Brain microvascular endothelial cell (primary cell): ENCODE data around the gene BTBD2.

Experiments
- DNase-seq: peaks from one replicate; pipeline ENCODE4 v3.0.0-alpha.2; 2020
- H3K27ac ChIP-seq: fragments of 250-450 bp; sonication (Bioruptor Pico); 2 replicates; pipeline ENCODE4 v1.5.1; 2020; ENCODE audit warnings: mild to moderate bottlenecking, moderate library complexity
- H3K27me3 ChIP-seq: fragments of 250-450 bp; sonication (Bioruptor Pico); replicated peaks from 2 replicates; pipeline ENCODE4 v1.5.1; 2020; ENCODE audit warnings: mild to moderate bottlenecking
- H3K36me3 ChIP-seq: fragments of 250-450 bp; sonication (Bioruptor Pico); replicated peaks from 2 replicates; pipeline ENCODE4 v1.5.1; 2020; ENCODE audit warnings: mild to moderate bottlenecking
- H3K4me3 ChIP-seq: 2 replicates; pipeline ENCODE4 v1.5.1; 2011; ENCODE audit warnings: low read depth, mild to moderate bottlenecking, control low read depth, low read length, moderate library complexity
- CTCF ChIP-seq: IDR thresholded peaks from 2 replicates; pipeline ENCODE4 v1.5.1; 2011; ENCODE audit warnings: low read depth, mild to moderate bottlenecking, moderate library complexity, low read length, control low read depth, inconsistent platforms; ENCODE audit errors: missing control alignments
- in situ Hi-C: cut with HindIII; loops from 2 replicates; pipeline ENCODE4 v1.10.0; 2017; ENCODE audit warnings: low sequenced_read_pairs, low pct_ligation_motif_present

BTBD2 gene

GRCh38 chr19:2040647-2041432, 25.3 kb upstream of the BTBD2 start:
- Histone ChIP-seq H3K27ac (no peak overlapping the region), H3K36me3 (peaks cover 59% of the 10 kb centered on the region), H3K27me3 (no peaks in the 10 kb centered on the region), H3K4me3 (no peak overlapping the region)
- no peak for DNase-seq
- TF ChIP-seq CTCF = no peak
- in situ Hi-C loops = no loop called here

GRCh38 chr19:2039959-2040646, 24.6 kb upstream of the BTBD2 start:
- in situ Hi-C loops = no loop called here
- no peak for DNase-seq
- Histone ChIP-seq H3K4me3 (no peak overlapping the region), H3K36me3 (peaks cover 52% of the 10 kb centered on the region), H3K27ac (no peak overlapping the region), H3K27me3 (no peaks in the 10 kb centered on the region)
- no peak for TF ChIP-seq CTCF

DNA sequence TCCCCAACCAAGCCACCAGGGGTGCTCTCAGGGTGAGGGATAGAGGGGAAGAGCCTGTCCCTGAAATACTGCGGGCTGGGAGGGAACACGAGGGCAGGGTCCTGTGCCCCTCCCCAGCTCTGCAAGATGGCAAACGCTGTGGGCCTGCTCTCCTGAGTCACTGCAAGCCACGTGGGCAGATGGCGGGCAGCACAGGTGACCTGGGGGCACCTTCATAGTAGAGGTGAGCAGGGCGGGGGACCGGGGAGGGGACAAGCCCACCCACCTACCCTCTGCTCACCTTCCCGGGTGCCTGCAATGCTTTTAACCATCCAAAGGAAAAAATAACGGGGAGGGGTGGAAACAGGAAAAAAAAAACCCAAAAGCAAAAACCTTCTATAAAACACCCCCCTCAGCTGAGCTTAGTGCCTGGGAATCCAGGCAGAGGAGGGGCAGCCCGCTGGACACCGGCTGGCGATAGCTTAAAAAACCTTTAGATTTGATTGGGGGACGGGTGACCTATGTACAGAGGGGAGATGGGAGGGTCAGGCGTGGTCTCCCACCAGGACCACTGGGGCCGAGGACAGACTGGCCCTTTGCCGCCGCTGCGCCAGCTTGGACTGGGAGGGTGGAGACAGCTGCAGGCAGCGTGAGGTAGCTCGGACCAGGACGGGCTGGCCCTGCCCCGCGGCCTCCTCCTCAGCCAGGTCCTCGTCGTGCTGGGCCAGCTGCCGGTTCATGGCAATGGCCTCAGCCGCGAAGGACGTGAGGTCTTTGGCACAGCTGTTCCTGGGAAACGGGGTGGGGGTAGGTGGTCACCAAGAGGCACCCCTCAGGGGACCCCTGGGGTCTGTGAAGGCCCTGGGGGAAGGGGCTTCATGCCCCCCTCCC, 23.8 kb upstream of the BTBD2 start:
- in situ Hi-C loops = no loop called here
- Histone ChIP-seq H3K36me3 (peaks cover 48% of the 10 kb centered on the region), H3K27ac (no peak overlapping the region), H3K4me3 (no peak overlapping the region), H3K27me3 (no peaks in the 10 kb centered on the region)
- TF ChIP-seq CTCF = no peak
- no peak for DNase-seq

DNA sequence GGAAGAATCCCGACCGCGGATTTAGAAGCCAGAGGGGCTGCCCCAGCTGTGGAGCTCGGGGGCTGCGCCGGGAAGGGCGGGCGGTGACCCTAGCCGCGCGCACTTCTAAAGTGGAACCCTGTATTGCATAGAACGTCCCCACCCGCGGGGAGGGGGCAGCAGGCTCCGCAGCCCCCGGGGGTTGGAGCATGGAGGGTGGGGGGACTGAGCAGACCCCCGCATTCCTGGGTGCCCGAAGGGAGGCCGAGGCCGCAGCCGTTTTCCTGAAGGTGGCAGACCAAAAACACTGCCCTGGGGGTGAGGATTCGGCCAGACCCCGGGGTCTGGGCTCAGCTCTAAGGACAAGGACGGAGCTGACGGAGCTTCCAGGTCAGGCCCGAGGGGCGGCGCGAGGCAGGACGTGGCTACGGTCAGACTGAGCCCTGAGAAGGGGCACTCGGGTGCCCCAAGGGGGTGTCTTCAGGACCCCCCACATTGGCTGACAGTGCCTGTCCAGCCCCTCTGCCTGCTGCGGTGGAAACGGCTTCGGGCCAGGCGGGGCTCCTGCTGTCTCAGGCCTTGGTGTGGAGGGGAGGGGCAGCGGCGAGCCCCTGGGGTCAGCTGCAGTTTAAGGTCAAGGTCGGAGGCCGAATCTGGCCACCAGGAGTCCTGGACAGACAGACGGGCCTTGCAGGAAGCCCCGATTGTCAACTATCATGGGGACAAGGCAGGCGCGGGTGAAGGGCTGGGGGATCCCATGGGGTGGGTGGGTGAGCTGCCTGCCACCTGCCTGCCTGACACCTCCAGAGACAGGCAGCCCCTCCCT, 23.0 kb upstream of the BTBD2 start:
- Histone ChIP-seq H3K27ac (no peak overlapping the region), H3K27me3 (no peaks in the 10 kb centered on the region), H3K36me3 (peaks cover 47% of the 10 kb centered on the region), H3K4me3 (no peak overlapping the region)
- DNase-seq = no peak
- no peak for TF ChIP-seq CTCF
- in situ Hi-C loops = no loop called here

- no peak for TF ChIP-seq CTCF
- no peak for DNase-seq
- Histone ChIP-seq H3K4me3 (no peak overlapping the region), H3K27me3 (no peaks in the 10 kb centered on the region), H3K36me3 (peaks cover 41% of the 10 kb centered on the region), H3K27ac (no peak overlapping the region)
- in situ Hi-C loops = no loop called here
These were observed 22.2 kb upstream of the BTBD2 start for GRCh38 chr19:2037651-2038255.
